Endothelial cell of umbilical vein (primary cell): Measurements from ENCODE around the gene HTRA2. TPM values are rescaled to one million over a fixed set of nuclear protein-coding genes. Genes with fewer than 3 reads are reported as not detected.

ENCODE experiments used
- BruUV-seq: library from RNA; stranded (reverse); fragments of 400-500 nt; replicated peaks from 2 replicates; lab custom pipeline; 2021; lab: Mats Ljungman, UMichigan
- CTCF ChIA-PET: fragments of 300-600, 350-600 bp; sonication (Branson Sonifier 250); formaldehyde crosslinking; loops from one replicate; lab custom pipeline; 2021; ENCODE audit warnings: antibody characterized with exemption, inconsistent platforms; lab: Charles Lee
- POLR2A ChIA-PET: fragments of 300-600, 350-600 bp; sonication (Branson Sonifier 250); formaldehyde crosslinking; loops from one replicate; lab custom pipeline; 2021; ENCODE audit warnings: antibody characterized with exemption, inconsistent platforms; lab: Charles Lee
- DNase-seq: peaks from one replicate; pipeline ENCODE4 v3.0.0-alpha.2; 2011; ENCODE audit warnings: low read depth, low spot score
- FAIRE-seq: peaks from 2 replicates; lab custom pipeline; 2011; peaks lifted over from hg19 to GRCh38; lab: Jason Lieb, UNC
- H2AFZ ChIP-seq: 2 replicates; pipeline ENCODE4 v1.6.0; 2012; ENCODE audit warnings: low read depth, low read length, control low read depth, inconsistent platforms
- H3K27ac ChIP-seq: 2 replicates; pipeline ENCODE4 v1.5.1; 2011; ENCODE audit warnings: low read depth, mild to moderate bottlenecking, control low read depth, low read length, moderate library complexity; ENCODE audit not compliant: insufficient read depth
- H3K27me3 ChIP-seq, 2 experiments: 2 replicates each; pipeline versions ENCODE4 v1.6.0 to v1.6.1; 2011; ENCODE audit warnings: low read length in 2 of 2, mixed read lengths in 1 of 2; ENCODE audit not compliant: control insufficient read depth in 2 of 2, insufficient read depth in 2 of 2
- H3K36me3 ChIP-seq, 2 experiments: 2 replicates in 1 of 2; 3 replicates in 1 of 2; pipeline ENCODE4 v1.5.1; 2011; ENCODE audit warnings: low read length in 2 of 2, mild to moderate bottlenecking in 1 of 2, moderate library complexity in 1 of 2; ENCODE audit not compliant: control insufficient read depth in 2 of 2, insufficient read depth in 2 of 2; ENCODE audit errors: extremely low read depth in 1 of 2
- H3K4me1 ChIP-seq: 3 replicates; pipeline ENCODE4 v1.5.1; 2011; ENCODE audit warnings: mild to moderate bottlenecking, low read length; ENCODE audit not compliant: control insufficient read depth, insufficient read depth; ENCODE audit errors: extremely low read depth
- H3K4me2 ChIP-seq: 2 replicates; pipeline ENCODE4 v1.6.1; 2011; ENCODE audit warnings: low read length, control low read depth, mixed read lengths; ENCODE audit not compliant: insufficient read depth
- H3K4me3 ChIP-seq, 3 experiments: fragments of 200-600 bp in 1 of 3; sonication (generic), shearing (Covaris generic) in 1 of 3; replicated peaks in 1 of 3; 2 replicates each; pipeline ENCODE4 v1.5.1; 2011 to 2016; ENCODE audit warnings: control low read depth in 3 of 3, low read length in 3 of 3, mild to moderate bottlenecking in 2 of 3, inconsistent platforms in 1 of 3, low read depth in 1 of 3, moderate library complexity in 1 of 3; ENCODE audit not compliant: insufficient read depth in 1 of 3
- H3K79me2 ChIP-seq: 2 replicates; pipeline ENCODE4 v1.6.0; 2012; ENCODE audit warnings: low read length, inconsistent platforms; ENCODE audit not compliant: control insufficient read depth, insufficient read depth
- H3K9ac ChIP-seq: replicated peaks from 2 replicates; pipeline ENCODE3; 2011; ENCODE audit warnings: low read length, control low read depth; ENCODE audit not compliant: insufficient read depth; ENCODE audit errors: extremely low read depth
- H3K9me1 ChIP-seq: replicated peaks from 3 replicates; pipeline ENCODE4 v1.6.0; 2011; ENCODE audit warnings: mild to moderate bottlenecking, low read length; ENCODE audit not compliant: control insufficient read depth, insufficient read depth; ENCODE audit errors: extremely low read depth
- H3K9me3 ChIP-seq: replicated peaks from 2 replicates; pipeline ENCODE4 v1.5.1; 2012; ENCODE audit warnings: low read length, inconsistent platforms; ENCODE audit not compliant: control insufficient read depth, insufficient read depth
- H4K20me1 ChIP-seq: replicated peaks from 2 replicates; pipeline ENCODE3; 2011; ENCODE audit warnings: mild to moderate bottlenecking, low read length; ENCODE audit not compliant: control insufficient read depth, insufficient read depth; ENCODE audit errors: extremely low read depth
- FOS ChIP-seq: IDR thresholded peaks from 2 replicates; pipeline ENCODE4 v1.6.1; 2011; ENCODE audit warnings: mild to moderate bottlenecking, low read length, moderate library complexity, borderline replicate concordance; ENCODE audit not compliant: insufficient read depth
- GATA2 ChIP-seq: IDR thresholded peaks from 2 replicates; pipeline ENCODE4 v1.7.0; 2011; ENCODE audit warnings: low read depth, mild to moderate bottlenecking, moderate library complexity, mixed read lengths, low read length; ENCODE audit not compliant: insufficient read length, insufficient read depth
- MYC ChIP-seq: IDR thresholded peaks from one replicate; pipeline ENCODE4 v1.6.1; 2011; ENCODE audit warnings: mild to moderate bottlenecking, low read depth, low read length
- dilution Hi-C: fragments of 300-500 bp; cut with MboI; formaldehyde crosslinking; loops from one replicate; pipeline ENCODE4 v1.15.0; 2019; ENCODE audit warnings: low sequenced_read_pairs; ENCODE audit not compliant: extremely low pct_ligation_motif_present
- intact Hi-C: fragments of 100-400 bp; cut with micrococcal nuclease; formaldehyde crosslinking; loops from one replicate; pipeline ENCODE4 v1.10.0; 2022
- polyA plus RNA-seq, 4 experiments: library from polyadenylated mRNA; depleted of rRNA in 3 of 4; stranded (reverse) in 3 of 4; unstranded in 1 of 4; fragments of >200 nt; gene quantifications; 2 replicates each; pipeline versions ENCODE4 v1.2.1 to v1.2.3, GENCODE V29; 2011 to 2012; ENCODE audit warnings: missing spikeins in 1 of 4
- total RNA-seq: library from RNA; stranded (reverse); gene quantifications from 2 replicates; pipeline ENCODE4 v1.2.3, GENCODE V29; 2021

Gene HTRA2
- total and polyA plus RNA-seq, 2 donors (not counting 3 experiments of a cell fraction or from before 2014, with no cell fraction given) = 34.3 to 54.1 TPM

- no TSS peak for BruUV-seq
- no peaks in the 10 kb centered on the region for H3K79me2 ChIP-seq
- DNase-seq = no peak
- ChIA-PET POLR2A (no interaction called here), CTCF (interaction anchor here (0.9 to 2.1 kb wide), 3 partner anchors 8 to 42 kb away, joined by 3 to 8 read pairs (median 3); no protein-coding TSS in a partner anchor)
- H2AFZ ChIP-seq = no peak overlapping the region
- TF ChIP-seq GATA2 (no peak), FOS (no peak)
- no peak overlapping the region for H3K4me3 ChIP-seq
- no peaks in the 10 kb centered on the region for H3K27me3 ChIP-seq
- peaks cover 3 to 14% of the 10 kb centered on the region in 2 experiments for H3K36me3 ChIP-seq
- H3K27ac ChIP-seq = no peak overlapping the region
- H3K9ac ChIP-seq = no peak overlapping the region
- dilution Hi-C loops (no loop called here), intact Hi-C loops (no loop called here)
- no peak overlapping the region for H3K4me2 ChIP-seq
- no peaks in the 10 kb centered on the region for H4K20me1 ChIP-seq
- no peaks in the 10 kb centered on the region for H3K9me1 ChIP-seq
- no peak for FAIRE-seq
- H3K4me1 ChIP-seq = peaks cover 5% of the 10 kb centered on the region
- no peaks in the 10 kb centered on the region for H3K9me3 ChIP-seq
Observed at GRCh38 chr2:74489906-74490305, 39.8 kb upstream of the HTRA2 start.

DNA sequence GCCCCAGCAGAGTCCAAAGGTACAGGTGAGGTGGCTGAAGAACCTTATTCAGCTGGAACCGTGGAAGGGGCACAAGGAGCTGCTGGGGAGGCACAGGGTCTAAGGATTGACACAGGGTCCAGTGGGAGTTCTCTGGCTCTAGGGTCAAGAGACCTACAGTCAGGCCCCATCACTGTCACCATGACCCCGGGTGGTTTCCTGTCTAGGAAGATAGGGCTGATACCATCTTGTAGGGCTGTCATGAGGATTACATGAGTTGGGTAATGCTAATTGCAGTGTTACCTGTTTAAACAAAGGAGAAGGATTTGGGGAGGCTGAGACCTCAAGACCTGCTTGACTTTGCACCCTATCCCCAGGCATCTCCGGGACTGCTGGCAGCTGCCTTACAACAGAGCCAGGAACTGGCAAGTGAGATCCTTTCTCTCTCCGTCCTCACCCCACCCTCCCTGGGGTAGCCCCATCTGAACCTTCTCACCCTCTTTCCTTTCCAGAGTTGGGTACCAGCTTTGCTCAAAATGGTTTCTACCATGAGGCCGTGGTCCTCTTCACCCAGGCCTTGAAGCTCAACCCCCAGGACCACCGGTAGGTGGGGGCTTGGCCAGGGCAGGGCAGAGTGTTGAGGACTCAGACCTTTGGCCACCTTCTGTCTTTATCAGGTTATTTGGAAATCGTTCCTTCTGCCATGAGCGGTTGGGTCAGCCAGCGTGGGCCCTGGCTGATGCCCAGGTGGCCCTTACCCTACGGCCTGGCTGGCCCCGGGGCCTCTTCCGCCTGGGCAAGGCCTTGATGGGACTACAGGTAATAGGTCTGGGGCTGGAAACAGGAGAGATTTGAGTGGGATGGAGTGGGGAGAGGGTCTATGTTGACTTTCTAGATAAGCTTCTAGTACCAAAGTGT, 37.8 kb upstream of the HTRA2 start:
- Histone ChIP-seq H4K20me1 (no peaks in the 10 kb centered on the region), H3K79me2 (no peaks in the 10 kb centered on the region), H3K9me3 (no peaks in the 10 kb centered on the region), H3K4me3 (no peak overlapping the region), H3K9me1 (no peaks in the 10 kb centered on the region), H3K9ac (no peak overlapping the region), H2AFZ (no peak overlapping the region), H3K36me3 (peaks cover 3 to 14% of the 10 kb centered on the region in 2 experiments), H3K4me1 (peaks cover 5% of the 10 kb centered on the region), H3K27me3 (peaks cover 0 to 1% of the 10 kb centered on the region in 2 experiments), H3K27ac (no peak overlapping the region), H3K4me2 (no peak overlapping the region)
- DNase-seq (no peak), FAIRE-seq (no peak)
- intact Hi-C loops = no loop called here
- ChIA-PET POLR2A (no interaction called here), CTCF (no interaction called here)
- dilution Hi-C loops = no loop called here
- no peak for TF ChIP-seq MYC
- no TSS peak for BruUV-seq
